Caco-2 (cell line): ENCODE data around the gene TRAF1. TPM values are rescaled to one million over a fixed set of nuclear protein-coding genes. Genes with fewer than 3 reads are reported as not detected.
"Not testable (repeated sequence)": the region's sequence is repeated elsewhere in the genome, so short reads cannot be mapped to it uniquely, and the experiment has no call there.

Experiments used
- BruUV-seq: library from RNA; stranded (reverse); fragments of 400-500 nt; replicated peaks from 2 replicates; lab custom pipeline; 2021; lab: Mats Ljungman, UMichigan
- CTCF ChIA-PET: fragments of 300-600 bp; sonication (Branson Sonifier 250); formaldehyde crosslinking; loops from one replicate; lab custom pipeline; 2022; ENCODE audit warnings: antibody characterized with exemption; lab: Charles Lee
- POLR2A ChIA-PET: fragments of 300-600 bp; sonication (Branson Sonifier 250); formaldehyde crosslinking; loops from one replicate; lab custom pipeline; 2022; ENCODE audit warnings: antibody characterized with exemption; lab: Charles Lee
- DNase-seq, 2 experiments: peaks; one replicate each; pipeline versions ENCODE4 v3.0.0 to v3.0.0-alpha.2; 2020 to 2022
- H3K27me3 ChIP-seq: replicated peaks from 2 replicates; pipeline ENCODE4 v1.6.0; 2011; ENCODE audit warnings: low read length; ENCODE audit not compliant: control insufficient read depth, insufficient read depth
- H3K36me3 ChIP-seq: 2 replicates; pipeline ENCODE4 v1.5.1; 2011; ENCODE audit warnings: low read length; ENCODE audit not compliant: control insufficient read depth, insufficient read depth
- H3K4me1 ChIP-seq: fragments of 250-450 bp; sonication (Bioruptor Pico); 2 replicates; pipeline ENCODE4 v1.5.1; 2020; ENCODE audit warnings: mild to moderate bottlenecking
- H3K4me3 ChIP-seq: 2 replicates; pipeline ENCODE4 v1.5.1; 2011; ENCODE audit warnings: low read depth, mild to moderate bottlenecking, control low read depth, low read length
- H3K9me3 ChIP-seq: fragments of 250-450 bp; sonication (Bioruptor Pico); 2 replicates; pipeline ENCODE4 v1.5.1; 2020; ENCODE audit warnings: mild to moderate bottlenecking, moderate library complexity
- H3K27ac Mint-ChIP-seq: one replicate; pipeline ENCODE4 v1.8.0; 2022; ENCODE audit warnings: mixed read lengths; ENCODE audit not compliant: unreplicated experiment
- H3K27me3 Mint-ChIP-seq: one replicate; pipeline ENCODE4 v1.8.0; 2022; ENCODE audit warnings: mixed read lengths; ENCODE audit not compliant: insufficient read depth, unreplicated experiment
- H3K36me3 Mint-ChIP-seq: one replicate; pipeline ENCODE4 v1.8.0; 2022; ENCODE audit warnings: mild to moderate bottlenecking, mixed read lengths; ENCODE audit not compliant: insufficient read depth, unreplicated experiment
- H3K4me1 Mint-ChIP-seq: one replicate; pipeline ENCODE4 v1.8.0; 2022; ENCODE audit warnings: low read depth, mixed read lengths; ENCODE audit not compliant: unreplicated experiment
- H3K4me3 Mint-ChIP-seq: one replicate; pipeline ENCODE4 v1.8.0; 2022; ENCODE audit warnings: mild to moderate bottlenecking, moderate library complexity, mixed read lengths; ENCODE audit not compliant: unreplicated experiment
- H3K9me3 Mint-ChIP-seq: one replicate; pipeline ENCODE4 v1.8.0; 2022; ENCODE audit warnings: mixed read lengths; ENCODE audit not compliant: unreplicated experiment
- CTCF ChIP-seq, 2 experiments: fragments of 200-600 bp in 1 of 2; IDR thresholded peaks; 1 replicate in 1 of 2; 2 replicates in 1 of 2; pipeline versions ENCODE4 v1.5.1 to v1.8.0; 2011 to 2022; ENCODE audit warnings: antibody characterized with exemption in 1 of 2, control low read depth in 1 of 2, inconsistent platforms in 1 of 2, low read depth in 1 of 2, low read length in 1 of 2, mild to moderate bottlenecking in 1 of 2, moderate library complexity in 1 of 2; ENCODE audit not compliant: insufficient read depth in 1 of 2, severe bottlenecking in 1 of 2, unreplicated experiment in 1 of 2
- intact Hi-C: fragments of 100-400 bp; cut with micrococcal nuclease; formaldehyde crosslinking; loops from one replicate; pipeline ENCODE4 v1.10.0; 2022; ENCODE audit not compliant: unreplicated experiment
- total RNA-seq: library from RNA; stranded (reverse); gene quantifications from 2 replicates; pipeline ENCODE4 v1.2.3, GENCODE V29; 2022

The TRAF1 gene
- total RNA-seq, 1 experiment from 2014 or later, result 1.1 TPM

DNA sequence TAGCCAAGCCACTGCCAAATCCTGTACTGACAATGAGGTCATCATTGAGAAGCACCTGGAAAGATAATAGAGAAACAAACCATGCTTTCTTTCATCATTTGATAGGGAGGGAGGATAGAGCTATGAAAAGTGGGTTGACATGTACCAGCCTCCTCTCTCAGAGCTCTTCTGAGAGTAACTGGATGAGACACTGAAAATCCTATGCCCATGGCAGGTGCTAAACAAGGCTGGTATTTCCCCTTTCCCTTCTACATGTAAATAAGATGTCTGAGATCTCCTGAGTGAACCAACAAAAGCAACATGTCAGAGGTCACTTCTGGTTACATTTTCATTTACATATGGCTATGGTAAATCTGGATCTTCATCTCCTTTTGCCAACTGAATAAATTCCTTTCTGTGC lies 45.3 kb upstream of the TRAF1 start:
- no peak overlapping the region for H3K27ac Mint-ChIP-seq
- no peaks in the 10 kb centered on the region for H3K36me3 ChIP-seq
- peaks cover 11% of the 10 kb centered on the region for H3K4me1 ChIP-seq
- no peaks in the 10 kb centered on the region for H3K36me3 Mint-ChIP-seq
- H3K4me3 ChIP-seq, result no peak overlapping the region
- H3K4me3 Mint-ChIP-seq, result no peak overlapping the region
- H3K4me1 Mint-ChIP-seq, result peaks cover 12% of the 10 kb centered on the region
- no peaks in the 10 kb centered on the region for H3K9me3 ChIP-seq
- TF ChIP-seq CTCF (IDR thresholded peaks at IDR 0.05; ENCODE audit: insufficient read depth in 1 of 2, low read depth in 1 of 2, low read length in 1 of 2, severe bottlenecking in 1 of 2, unreplicated experiment in 1 of 2), result no peak
- intact Hi-C loops, result no loop called here
- ChIA-PET POLR2A (no interaction called here), CTCF (no interaction called here)
- no peaks in the 10 kb centered on the region for H3K9me3 Mint-ChIP-seq
- no TSS peak for BruUV-seq
- no peaks in the 10 kb centered on the region for H3K27me3 Mint-ChIP-seq
- no peak for DNase-seq
- no peaks in the 10 kb centered on the region; the same call in 1 of the 2 replicates for H3K27me3 ChIP-seq

- BruUV-seq, H3K36me3 ChIP-seq, H3K9me3 ChIP-seq, POLR2A ChIA-PET, H3K36me3 Mint-ChIP-seq, H3K9me3 Mint-ChIP-seq, DNase-seq, H3K4me3 ChIP-seq, H3K4me3 Mint-ChIP-seq, H3K27me3 ChIP-seq, H3K27ac Mint-ChIP-seq, H3K27me3 Mint-ChIP-seq, intact Hi-C loops, CTCF ChIA-PET: not testable (repeated sequence)
- peaks cover 11% of the 10 kb centered on the region for H3K4me1 ChIP-seq
- H3K4me1 Mint-ChIP-seq, result peaks cover 12% of the 10 kb centered on the region
These were observed 44.9 kb upstream of the TRAF1 start for GRCh38 chr9:120971471-120971870.

GRCh38 chr9:120970244-120970643 lies 43.6 kb upstream of the TRAF1 start:
- peak in 1 of 2 experiments; percentile 15 for DNase-seq
- no peaks in the 10 kb centered on the region for H3K36me3 ChIP-seq
- H3K4me3 ChIP-seq, result no peak overlapping the region
- peaks cover 12% of the 10 kb centered on the region for H3K4me1 Mint-ChIP-seq
- H3K36me3 Mint-ChIP-seq, result no peaks in the 10 kb centered on the region
- H3K4me1 ChIP-seq, result peaks cover 11% of the 10 kb centered on the region
- no peak overlapping the region for H3K4me3 Mint-ChIP-seq
- POLR2A ChIA-PET, result no interaction called here
- BruUV-seq, result no TSS peak
- CTCF ChIA-PET, result no interaction called here
- H3K9me3 Mint-ChIP-seq, result no peaks in the 10 kb centered on the region
- no peaks in the 10 kb centered on the region for H3K9me3 ChIP-seq
- H3K27me3 Mint-ChIP-seq, result no peaks in the 10 kb centered on the region
- no peak for TF ChIP-seq CTCF (IDR thresholded peaks at IDR 0.05; ENCODE audit: insufficient read depth in 1 of 2, low read depth in 1 of 2, low read length in 1 of 2, severe bottlenecking in 1 of 2, unreplicated experiment in 1 of 2)
- H3K27me3 ChIP-seq, result no peaks in the 10 kb centered on the region; the same call in 1 of the 2 replicates
- H3K27ac Mint-ChIP-seq, result no peak overlapping the region
- intact Hi-C loops, result no loop called here

GRCh38 chr9:120966013-120966369 lies 39.4 kb upstream of the TRAF1 start:
- no peak for TF ChIP-seq CTCF (IDR thresholded peaks at IDR 0.05; ENCODE audit: insufficient read depth in 1 of 2, low read depth in 1 of 2, low read length in 1 of 2, severe bottlenecking in 1 of 2, unreplicated experiment in 1 of 2)
- H3K4me3 ChIP-seq, result no peak overlapping the region
- Mint-ChIP-seq H3K27me3 (no peaks in the 10 kb centered on the region), H3K4me3 (no peak overlapping the region), H3K27ac (no peak overlapping the region), H3K4me1 (peaks cover 12% of the 10 kb centered on the region), H3K9me3 (no peaks in the 10 kb centered on the region), H3K36me3 (no peaks in the 10 kb centered on the region)
- peaks cover 11% of the 10 kb centered on the region for H3K4me1 ChIP-seq
- intact Hi-C loops, result no loop called here
- H3K9me3 ChIP-seq, result no peaks in the 10 kb centered on the region
- CTCF ChIA-PET, result no interaction called here
- no peaks in the 10 kb centered on the region for H3K36me3 ChIP-seq
- H3K27me3 ChIP-seq, result no peaks in the 10 kb centered on the region
- BruUV-seq, result no TSS peak
- POLR2A ChIA-PET, result no interaction called here
- DNase-seq, result no peak
